ENCODE measurements around the gene HIPK2.

DNA sequence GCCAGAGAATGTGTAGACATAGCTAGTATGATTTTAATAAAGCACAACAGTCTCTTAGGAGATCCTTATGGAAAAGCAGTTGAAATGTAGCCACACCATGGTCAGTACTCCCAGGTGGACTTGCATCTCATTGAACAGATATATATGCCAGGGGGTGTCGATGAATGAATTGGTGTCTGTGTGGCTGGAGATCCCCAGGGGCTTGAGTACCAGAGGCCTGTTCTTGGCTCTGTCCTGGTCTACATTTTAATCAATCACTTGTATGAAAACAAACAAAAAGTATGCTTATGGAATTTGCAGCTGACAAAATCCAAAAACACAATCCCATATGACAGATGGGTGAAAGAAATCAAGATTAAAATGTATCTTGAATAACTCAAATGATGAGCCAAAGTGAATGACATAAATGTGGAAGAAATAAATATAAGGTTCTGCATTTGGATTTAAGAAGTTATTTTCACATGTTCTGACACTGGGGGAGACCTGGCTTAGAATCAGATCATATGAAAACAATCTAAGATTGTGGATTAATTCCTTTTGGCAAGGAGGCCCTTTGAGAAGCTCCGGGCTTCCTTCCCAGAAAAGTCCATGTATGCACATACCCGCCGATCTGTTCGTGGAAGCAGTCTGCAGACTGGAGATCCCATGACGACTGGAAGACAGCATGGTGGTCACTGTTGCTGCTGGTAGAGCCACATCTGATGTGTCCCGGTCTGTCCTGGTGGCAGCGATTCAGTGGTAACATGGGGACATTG is 238.7 kb downstream of the HIPK2 start:
- TF ChIP-seq POLR2AphosphoS5 (IDR thresholded peaks at IDR 0.05), result no peak
- TF ChIP-seq, protein P1, sequence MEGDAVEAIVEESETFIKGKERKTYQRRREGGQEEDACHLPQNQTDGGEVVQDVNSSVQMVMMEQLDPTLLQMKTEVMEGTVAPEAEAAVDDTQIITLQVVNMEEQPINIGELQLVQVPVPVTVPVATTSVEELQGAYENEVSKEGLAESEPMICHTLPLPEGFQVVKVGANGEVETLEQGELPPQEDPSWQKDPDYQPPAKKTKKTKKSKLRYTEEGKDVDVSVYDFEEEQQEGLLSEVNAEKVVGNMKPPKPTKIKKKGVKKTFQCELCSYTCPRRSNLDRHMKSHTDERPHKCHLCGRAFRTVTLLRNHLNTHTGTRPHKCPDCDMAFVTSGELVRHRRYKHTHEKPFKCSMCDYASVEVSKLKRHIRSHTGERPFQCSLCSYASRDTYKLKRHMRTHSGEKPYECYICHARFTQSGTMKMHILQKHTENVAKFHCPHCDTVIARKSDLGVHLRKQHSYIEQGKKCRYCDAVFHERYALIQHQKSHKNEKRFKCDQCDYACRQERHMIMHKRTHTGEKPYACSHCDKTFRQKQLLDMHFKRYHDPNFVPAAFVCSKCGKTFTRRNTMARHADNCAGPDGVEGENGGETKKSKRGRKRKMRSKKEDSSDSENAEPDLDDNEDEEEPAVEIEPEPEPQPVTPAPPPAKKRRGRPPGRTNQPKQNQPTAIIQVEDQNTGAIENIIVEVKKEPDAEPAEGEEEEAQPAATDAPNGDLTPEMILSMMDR (IDR thresholded peaks at IDR 0.05), result no peak

Data from stomach (tissue), 4 donors.